Retina (tissue), 1 donor: Measurements from ENCODE around the gene KCNA5.

Experiments
- DNase-seq: peaks from one replicate; pipeline ENCODE4 v3.0.0-alpha.2; 2016

Gene KCNA5

DNA sequence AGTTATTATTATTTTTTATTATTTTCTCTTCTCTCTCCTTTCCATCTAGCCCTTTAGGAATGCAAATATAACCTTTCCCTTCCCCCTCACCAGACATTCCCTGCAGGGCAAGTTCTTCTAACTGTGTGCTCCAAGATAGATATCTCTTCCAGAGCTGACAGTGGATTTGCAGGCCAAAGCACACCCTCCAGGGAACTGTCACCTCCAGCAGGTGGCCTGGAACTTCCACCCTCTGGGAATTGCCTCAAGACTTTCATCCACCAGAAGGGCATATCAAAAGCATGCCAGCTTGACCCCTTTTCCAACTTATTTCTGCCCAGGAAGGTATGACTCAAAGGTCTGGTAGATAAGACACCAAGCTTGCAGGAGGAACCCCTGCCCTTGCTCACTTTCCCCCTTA is 13.6 kb upstream of the KCNA5 start:
- DNase-seq, result no peak

DNA sequence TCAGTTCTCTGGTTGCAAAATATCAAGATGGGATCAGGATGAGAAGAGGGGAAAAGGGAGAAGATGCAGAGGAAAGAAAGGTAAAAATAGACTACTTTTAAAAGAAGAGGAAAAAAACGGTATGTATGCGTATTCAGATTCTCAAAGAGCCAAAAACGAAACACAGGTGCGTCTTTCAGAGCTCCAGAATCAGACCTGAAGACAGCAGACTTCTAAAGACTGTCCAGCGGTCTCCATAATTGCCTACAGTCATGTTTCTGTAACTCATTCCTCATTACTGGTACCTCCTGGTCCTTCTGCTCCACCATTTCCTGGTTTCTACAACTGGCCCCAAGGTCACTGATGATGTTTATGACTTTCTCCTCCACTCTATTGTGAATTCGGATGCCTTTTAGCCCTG is 12.4 kb upstream of the KCNA5 start:
- DNase-seq, result no peak

DNA sequence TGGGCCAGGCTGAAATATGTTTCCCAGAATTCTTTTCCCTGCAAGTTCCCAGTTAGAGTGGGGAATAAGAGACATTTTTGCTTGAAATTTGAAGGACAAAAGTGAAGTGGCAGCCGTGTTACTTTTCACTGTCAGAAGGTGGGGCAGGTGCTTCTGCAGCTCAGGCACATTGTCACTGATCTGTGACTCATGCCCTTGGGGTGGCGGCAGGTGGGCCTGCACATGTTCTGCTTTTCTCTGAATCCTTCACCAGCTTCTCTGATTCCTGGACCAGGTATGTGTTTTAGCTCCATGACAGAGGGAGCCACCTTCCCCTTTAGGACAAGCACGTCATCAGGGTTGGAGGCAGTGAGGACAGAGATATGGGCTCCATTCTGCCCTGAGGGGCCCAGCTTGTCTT is 11.7 kb upstream of the KCNA5 start:
- no peak for DNase-seq

- no peak for DNase-seq
Measured at GRCh38 chr12:5032821-5033220, 10.9 kb upstream of the KCNA5 start.

GRCh38 chr12:5033883-5034282 is 9.8 kb upstream of the KCNA5 start:
- no peak for DNase-seq

GRCh38 chr12:5034603-5035002 is 9.1 kb upstream of the KCNA5 start:
- no peak for DNase-seq

DNA sequence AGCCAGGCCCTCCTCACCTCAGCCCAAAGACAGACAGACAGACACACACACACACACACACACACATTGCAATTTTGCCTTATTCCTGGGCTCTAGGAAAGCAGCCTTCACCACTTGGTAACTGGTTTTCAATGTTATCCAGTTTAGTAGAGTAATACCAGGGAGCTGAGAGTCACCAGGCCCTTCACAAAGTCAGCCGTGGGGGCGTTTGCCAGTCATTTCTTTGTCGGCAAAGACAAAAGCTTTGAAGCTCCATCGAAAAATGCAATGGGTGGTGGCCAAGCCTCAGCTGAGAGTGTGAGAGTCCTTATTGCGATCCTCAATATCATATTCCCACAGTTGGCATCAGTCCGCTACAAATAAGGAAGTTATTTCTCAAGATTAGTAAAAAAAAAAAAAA is 8.1 kb upstream of the KCNA5 start:
- DNase-seq, result no peak

- DNase-seq, result no peak
Measured at GRCh38 chr12:5036031-5036430, 7.6 kb upstream of the KCNA5 start.

GRCh38 chr12:5037795-5038357 is 5.8 kb upstream of the KCNA5 start:
- no peak for DNase-seq

GRCh38 chr12:5038781-5039311 is 4.8 kb upstream of the KCNA5 start:
- DNase-seq, result no peak

DNA sequence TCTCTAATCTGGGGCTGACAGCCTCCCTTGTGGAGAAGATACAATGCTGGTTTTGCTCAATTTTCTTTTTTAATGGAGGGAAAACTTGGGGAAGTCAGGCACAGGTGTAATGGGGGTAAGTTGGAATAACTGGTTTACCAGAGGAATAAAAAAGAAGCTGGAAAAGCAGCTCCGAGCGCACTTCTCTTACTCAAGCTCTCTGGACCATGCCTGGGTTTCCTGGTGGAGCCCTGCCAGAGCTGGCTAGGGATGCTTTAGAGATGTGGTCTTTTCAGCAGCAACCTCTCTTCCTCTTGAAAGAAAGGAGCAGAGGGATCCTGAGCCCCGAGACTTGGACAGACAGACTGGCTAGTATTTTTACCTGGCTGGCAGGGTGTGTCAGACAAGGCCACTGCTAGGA is 3.9 kb upstream of the KCNA5 start:
- no peak for DNase-seq

DNA sequence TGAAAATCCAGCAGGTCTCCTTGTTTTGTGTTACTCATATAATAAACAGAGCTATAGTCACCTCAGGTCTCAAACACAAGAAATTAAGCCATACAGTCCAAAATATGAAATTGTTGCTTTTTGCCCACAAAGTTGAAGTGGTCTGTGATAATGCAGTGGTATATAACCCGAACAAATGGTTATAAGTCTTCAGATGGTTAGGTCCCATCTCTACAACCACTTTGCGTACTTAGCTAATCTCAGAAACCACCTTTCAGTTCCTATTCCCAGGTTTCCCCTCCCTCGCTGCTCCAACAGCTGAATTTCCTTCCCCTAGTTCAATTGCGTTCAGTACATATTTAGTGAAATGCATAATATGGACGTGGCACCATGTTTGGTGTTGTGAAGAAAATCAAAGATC is 3.3 kb upstream of the KCNA5 start:
- DNase-seq, result no peak

GRCh38 chr12:5044420-5045295 is 979 bp downstream of the KCNA5 start:
- DNase-seq, result no peak

DNA sequence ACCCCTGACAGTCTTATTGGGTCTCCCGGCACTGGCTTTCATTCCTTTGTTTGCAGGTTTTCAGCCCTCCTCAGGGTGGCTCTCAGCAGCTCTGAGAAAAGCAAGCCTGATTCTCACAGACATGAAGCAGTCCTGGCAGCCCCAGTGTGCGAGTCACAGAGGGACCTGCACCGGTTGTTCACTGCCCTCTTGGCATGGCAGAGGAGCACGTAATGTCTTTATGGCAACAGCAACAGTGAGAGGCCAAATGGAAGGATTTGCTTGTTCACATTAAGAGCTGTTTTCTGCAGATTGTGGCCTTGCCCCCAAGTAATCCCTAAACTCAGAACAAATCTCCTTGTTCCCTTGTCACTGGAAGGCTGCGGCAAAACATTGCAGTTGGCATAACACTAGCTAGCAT is 3.4 kb downstream of the KCNA5 start:
- peak; percentile 54 for DNase-seq

GRCh38 chr12:5047729-5048128 is 4.0 kb downstream of the KCNA5 start:
- DNase-seq, result no peak

DNA sequence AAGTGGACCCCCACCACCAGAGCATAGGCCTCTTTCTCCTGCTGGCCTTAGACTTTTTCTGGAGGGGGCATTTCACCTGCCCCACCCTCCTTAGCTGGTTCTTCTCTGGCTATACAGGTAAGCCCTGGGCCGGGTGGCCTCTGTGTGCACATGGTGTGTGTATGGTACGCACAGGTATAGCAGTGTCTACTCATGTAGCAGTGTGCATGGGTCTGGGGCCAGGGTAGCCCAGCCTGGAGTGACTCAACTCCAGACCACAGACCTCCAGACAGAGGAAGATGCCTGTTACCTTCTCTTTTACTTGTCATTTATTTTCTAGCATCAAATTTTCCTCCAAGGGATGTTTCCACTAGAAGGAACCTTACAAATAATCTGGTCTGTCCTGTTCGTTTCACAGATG is 6.9 kb downstream of the KCNA5 start:
- no peak for DNase-seq

DNA sequence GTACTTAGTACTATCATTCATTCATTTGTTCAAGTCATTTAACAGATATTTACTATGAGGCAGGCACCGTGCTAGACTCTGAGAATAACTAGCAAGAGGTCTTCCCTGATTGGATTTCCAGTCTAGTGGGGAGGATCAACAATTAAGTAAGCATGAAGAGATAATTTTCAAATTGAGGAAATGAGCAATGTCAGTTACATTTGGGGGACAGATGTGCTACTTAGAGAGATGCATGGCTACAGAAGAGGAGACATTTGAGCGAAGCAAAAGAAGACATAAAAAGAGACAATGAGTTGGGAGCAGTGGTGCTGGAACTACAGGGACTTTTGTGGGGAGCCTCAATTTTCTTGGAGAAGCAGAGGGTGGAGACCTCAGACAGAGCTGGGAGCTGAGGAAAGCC is 7.7 kb downstream of the KCNA5 start:
- DNase-seq, result no peak

DNA sequence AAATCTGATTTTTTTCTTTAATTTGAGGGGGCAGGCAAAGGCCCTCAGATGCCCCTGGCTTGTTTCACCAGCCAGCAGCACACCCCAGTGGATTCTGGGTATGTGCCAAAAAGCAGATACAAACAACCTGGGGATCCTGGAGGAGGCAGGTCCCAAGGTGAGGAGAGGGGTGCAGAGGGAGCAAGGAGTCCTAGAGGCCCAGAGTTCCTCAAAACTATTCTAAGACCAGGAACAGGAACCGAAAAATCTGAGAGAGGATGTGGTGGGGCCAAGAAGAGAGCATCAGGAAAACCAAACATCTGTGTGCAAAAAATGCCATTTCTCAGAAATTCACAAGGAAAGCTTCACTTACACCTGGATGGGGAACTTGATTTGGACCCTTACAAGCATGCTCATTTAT is 8.2 kb downstream of the KCNA5 start:
- no peak for DNase-seq

DNA sequence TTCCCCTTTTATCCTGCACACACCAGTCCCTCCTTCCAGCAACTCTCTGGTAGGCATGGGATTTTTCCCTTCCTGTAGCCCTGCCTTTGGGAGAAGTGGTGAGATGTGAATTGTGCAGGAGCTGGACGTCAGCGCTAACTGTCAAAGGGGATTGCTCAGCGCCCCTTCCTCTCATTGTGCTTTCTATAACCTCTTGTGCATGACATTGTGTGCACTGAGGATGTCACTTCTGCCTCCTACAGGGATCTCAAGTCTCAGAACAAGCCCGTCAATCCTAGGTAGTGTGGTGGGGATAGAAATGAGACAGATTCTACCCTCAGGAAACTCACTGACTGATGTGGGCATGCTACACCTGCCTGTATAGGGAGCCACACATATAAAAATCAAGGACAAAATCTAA is 8.7 kb downstream of the KCNA5 start:
- no peak for DNase-seq

DNA sequence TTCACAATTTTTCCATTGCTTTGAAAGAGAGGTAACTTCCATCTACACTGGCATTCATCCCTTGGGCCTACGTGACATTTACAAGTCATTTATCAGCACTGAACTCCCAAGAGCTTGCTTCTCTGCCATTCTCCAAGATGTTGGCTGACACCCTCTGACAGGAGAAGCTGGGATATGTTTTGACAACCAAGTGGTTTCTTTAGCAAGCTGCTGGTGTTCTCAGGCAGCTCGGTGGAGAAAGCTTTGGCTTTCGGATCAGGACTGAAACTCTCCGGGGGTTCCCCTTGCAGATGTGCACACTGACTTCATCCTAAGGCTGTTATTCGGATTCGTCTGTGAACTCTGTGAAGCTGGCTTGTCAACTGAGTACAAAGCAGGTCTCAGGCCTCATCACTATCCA is 15.7 kb downstream of the KCNA5 start:
- no peak for DNase-seq

GRCh38 chr12:5060958-5061357 is 17.3 kb downstream of the KCNA5 start:
- no peak for DNase-seq

DNA sequence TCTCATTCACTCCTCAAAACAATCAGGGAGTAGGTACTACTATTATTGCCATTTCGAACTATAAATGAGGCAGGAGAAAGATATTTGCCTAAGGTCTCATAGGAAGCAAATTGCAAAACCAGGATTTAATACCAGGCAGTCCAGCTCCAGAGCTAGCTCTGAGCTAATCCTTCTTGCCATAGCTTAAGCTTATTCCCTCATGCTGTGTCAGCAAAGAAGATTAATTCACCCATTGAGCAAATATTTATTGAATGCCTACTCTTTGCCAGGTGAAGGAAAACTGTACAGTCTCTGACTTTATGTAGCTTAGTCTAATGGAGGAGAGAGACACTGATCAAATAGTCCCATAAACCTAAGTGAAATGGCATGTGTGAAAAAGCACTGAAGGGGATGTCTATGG is 19.5 kb downstream of the KCNA5 start:
- no peak for DNase-seq

DNA sequence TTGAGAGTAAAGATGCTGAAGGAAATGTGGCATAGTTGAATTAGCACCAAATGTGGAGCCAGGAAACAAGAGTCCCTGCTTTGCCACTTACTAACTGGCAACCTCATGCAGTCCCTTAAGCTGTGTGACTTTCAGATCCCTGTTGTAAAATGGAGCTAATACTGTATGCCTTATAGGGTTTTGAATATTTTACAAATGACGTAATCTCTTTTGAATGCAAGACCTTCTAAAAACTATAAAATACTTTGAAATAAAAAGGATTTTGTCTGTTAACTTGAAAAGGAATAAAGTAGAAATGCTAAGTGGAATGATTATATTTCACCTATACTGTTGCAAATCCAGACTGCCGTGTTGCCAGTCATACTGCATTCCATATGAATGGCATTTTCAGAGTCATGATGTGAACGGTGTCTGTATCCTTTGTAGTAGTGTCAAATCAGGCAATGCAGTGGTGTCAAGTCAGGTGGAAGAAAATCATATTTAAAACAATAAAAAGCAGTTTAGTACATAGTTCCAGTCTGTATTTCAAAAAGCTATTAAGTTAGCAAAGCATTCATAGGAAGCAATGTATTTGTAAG is 21.3 kb downstream of the KCNA5 start:
- no peak for DNase-seq

DNA sequence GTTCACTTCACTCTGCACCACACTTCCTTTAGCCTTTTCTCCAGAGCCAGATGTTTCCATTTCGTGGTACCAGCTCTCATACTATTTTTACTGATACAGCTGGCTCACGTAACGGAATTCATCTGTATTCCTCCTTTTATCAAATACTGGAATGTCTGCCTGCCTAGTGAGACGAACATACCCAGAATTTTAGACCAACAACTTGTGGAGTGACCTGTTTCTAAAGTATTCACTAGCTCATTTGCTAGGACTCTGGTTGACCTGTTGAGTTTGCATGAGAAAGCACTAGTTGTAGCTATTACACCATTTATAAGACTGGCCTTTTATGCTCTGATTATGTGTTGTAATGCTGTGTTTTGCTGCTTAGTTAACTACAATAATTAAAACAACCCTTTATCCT is 22.6 kb downstream of the KCNA5 start:
- no peak for DNase-seq
